Left colon (tissue), 2 donors: ENCODE results near the gene RTKN. TPM values are rescaled to one million over a fixed set of nuclear protein-coding genes. Genes with fewer than 3 reads are reported as not detected.

Experiments
- ATAC-seq: fragments of 200-7000 bp; cut with Tn5 transposase; one replicate; pipeline ENCODE4 v1.9.1; 2020; ENCODE audit warnings: mild to moderate bottlenecking, moderate library complexity
- DNase-seq, 2 donors: peaks; one replicate each; pipeline ENCODE4 v3.0.0-alpha.2; 2020
- intact Hi-C, 2 donors: fragments of 100-400 bp; cut with DNase I in 1 of 2; cut with micrococcal nuclease in 1 of 2; formaldehyde crosslinking; loops; one replicate each; pipeline versions ENCODE4 v1.11.2 to v1.14.0; 2022; cut with DNase I, micrococcal nuclease
- total RNA-seq, 2 donors: library from RNA; stranded (reverse); fragmentation: NEBNext Ultra II Directional; extraction: Animal tissue kit (Norgen Biotek cat#: 25700); gene quantifications; one replicate each; pipeline ENCODE4 v1.2.1, GENCODE V29; 2021
- donor health status: DM: no; HTN: no; CAD: no.
- donor health status: DM: yes; HTN: yes; CAD: no.

The RTKN gene
- total RNA-seq, 2 donors from 2014 or later, result 47.6 to 51.9 TPM

DNA sequence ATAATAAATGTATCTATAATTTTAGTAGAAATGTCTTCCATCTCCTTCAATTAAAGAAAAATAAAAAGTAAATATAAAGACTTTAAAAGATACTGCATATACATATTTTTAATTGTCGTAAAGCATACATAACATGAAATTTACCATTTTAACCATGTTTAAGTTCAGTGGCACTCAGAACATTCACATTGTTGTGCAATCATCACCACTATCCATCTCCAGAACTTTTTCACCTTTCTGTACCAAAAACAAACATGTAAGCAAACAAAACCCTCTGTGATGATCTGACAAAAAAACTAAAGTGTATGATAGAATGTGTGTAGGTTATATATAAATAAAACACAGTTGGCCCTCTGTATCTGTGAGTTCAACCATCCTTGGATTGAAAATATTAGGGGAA lies 48.2 kb downstream of the RTKN start:
- intact Hi-C loops, result no loop called here
- ATAC-seq, result no peak

DNA sequence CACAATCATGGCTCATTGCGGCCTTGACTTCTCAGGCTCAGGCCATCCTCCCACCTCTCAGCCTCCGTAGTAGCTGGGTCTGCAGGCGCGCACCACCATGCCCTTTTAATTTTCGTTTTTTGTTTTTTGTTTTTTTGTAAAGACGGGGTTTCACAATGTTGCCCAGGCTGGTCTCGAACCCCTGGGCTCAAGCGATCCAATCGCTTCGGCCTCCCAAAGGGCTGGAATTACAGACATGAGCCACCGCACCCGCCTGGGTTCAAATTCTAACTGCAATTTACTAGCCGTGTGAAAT lies 49.3 kb downstream of the RTKN start:
- intact Hi-C loops, result no loop called here
- DNase-seq (no peak), ATAC-seq (peak; percentile 22)

More for the DNA sequence above, 48.2 kb downstream of the RTKN start:
- DNase-seq, result no peak

DNA sequence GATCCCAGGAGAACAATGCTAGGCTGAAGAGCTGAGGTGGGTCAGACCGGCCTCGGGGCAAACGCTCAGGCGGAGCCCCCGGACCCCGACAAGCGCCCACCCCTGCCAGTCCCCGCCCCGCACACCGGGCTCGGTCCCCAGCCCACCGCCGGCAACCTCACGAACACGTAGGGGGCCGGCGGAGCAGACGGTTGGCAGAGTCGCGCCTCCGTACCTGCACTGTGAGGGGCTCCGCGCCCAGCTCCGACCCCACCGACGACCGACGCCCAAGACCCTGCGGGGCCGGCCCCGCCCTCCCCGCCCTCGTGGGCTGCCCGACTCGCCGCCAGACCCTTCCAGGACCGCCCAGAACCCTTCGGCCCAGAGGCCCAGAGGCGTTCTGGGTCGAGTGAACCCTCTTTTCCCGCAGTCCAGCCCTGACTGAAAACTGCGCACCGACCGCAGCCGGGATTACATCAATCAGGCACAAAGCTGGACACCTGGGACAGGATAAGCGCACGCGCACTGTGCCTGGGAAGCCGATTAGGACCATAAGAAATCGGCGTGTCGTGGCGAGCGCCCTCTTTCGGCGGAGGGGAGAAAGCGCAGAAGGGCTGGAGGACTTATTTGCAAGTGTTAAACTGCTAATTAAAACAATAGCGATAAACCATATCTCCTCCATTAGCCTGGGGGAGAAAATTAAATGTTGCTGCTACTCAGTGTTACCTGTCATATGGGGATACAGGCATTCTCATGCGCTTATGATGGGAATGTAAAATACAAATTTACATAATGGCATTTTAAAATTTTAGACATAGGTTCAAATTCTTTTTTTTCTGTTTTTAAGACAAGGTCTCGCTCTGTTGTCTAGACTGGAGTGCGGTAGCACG lies 49.9 kb downstream of the RTKN start:
- intact Hi-C loops, result no loop called here
- DNase-seq, result peak; percentile 89 to 91
- ATAC-seq, result peak; percentile 86

DNA sequence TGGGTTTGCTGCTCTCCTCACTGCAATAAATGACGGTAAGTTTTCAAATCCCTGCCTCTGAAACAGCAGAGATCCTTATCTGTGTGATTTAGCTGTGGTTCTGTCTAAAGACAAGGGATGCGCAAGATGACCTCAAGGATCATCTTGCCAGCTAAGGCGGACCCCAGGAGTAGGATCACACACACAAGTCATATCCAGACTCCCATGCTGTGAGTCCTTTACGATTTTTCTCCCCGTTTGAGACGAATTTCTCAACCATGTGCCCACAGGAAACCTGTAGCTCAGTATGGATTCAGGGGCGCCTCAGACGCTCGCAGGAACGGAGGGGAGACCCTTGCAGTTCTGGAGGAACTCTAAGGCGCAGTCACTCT lies 50.5 kb downstream of the RTKN start:
- ATAC-seq (peak; percentile 37), DNase-seq (no peak)
- intact Hi-C loops, result no loop called here

DNA sequence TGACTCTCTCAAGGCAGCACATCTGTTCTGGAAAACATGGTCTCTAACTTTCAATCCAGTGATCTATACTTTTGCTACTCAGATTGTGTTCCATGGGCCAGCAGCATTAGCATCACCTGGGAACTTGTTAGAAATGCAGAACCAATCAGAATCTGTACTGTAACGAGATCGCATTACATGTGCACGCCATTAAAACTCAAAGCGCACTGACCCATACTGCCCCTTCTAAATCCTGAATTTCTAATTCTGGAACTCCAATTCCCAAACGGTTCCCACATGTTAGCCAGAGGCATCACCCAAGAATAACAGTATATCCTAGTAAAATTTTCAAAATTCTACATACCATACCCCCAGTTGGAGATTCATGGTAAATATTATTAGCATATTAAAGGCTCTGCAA lies 51.1 kb downstream of the RTKN start:
- ATAC-seq, result no peak

DNA sequence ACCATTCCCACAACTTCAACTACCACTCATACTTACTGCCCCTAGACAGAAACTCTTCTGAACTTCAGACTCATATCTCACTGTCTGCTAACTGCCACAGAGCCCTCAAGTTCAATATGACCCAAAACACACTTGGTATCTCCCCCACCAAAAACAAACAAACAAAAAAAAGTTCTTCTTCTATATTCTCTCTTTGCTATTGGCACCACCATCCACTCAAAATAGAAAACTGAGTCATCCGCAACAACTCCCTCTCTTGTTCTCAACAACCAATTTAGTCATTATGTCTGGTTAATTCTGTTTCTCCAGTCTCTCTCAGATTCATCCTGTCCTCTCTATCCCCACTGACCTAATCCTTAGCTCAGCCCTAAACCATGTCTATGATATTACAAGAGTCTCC lies 54.4 kb downstream of the RTKN start:
- DNase-seq, result no peak
- intact Hi-C loops, result no loop called here
- no peak for ATAC-seq

More for the DNA sequence above, 51.1 kb downstream of the RTKN start:
- DNase-seq, result no peak
- intact Hi-C loops, result no loop called here

DNA sequence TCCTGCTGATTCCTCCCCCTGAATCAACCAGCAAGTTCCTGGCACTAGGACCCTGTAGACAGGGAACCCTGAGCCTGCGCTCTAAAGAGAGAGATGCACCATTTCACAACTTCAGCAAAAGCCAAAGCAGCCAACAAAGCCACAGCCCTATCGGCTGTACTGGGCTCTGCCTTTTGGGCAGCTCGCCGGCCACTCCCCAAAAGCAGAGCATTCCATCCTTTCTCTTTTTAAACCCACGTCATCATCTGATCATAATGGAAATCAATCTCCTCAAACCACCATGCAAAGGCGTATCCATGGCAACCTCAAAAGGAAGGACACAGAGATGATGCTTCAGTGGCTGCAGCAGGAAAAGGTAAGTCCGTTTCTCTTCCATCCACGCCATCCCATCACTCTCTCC lies 56.3 kb downstream of the RTKN start:
- intact Hi-C loops, result no loop called here
- ATAC-seq, result no peak

DNA sequence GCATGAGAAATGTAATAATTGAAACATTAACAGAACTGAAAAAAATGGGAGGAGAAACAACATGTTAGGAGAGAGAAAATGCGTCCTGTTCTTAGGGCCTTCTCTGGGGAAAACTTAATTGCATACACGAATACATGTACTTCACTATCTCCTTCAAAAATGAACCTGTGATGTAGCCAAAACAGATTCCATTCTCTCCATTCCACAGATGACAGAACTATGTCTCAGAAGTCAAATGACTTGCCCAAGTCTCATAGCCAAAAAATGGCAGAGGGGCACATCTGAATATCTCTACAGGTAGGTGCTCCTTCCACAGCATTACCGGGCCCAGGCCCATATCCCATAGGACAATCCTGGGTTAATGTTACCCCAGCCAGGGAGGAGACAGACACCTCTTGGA lies 57.7 kb downstream of the RTKN start:
- DNase-seq (no peak), ATAC-seq (no peak)
- intact Hi-C loops, result no loop called here

More for the DNA sequence above, 56.3 kb downstream of the RTKN start:
- DNase-seq, result no peak

DNA sequence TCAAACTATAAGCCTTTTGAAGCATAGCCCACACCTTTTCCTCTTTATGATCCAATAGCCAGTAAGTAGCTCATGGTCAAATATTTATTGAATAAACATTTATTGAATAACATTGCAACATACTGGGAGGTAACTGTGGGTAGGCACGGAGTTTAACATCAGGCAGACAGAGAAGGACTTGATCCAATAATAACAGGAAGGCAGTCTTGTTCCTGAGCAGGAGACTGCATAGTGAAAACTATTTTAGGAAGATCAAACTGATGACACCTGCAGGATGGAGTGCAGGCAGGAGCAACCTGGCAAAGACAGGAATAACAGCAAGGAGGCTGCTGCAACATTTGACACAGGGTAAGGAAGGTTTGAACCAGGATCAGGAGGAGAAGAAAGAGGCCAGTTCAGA lies 58.5 kb downstream of the RTKN start:
- intact Hi-C loops, result no loop called here
- peak; percentile 77 for ATAC-seq
- DNase-seq, result no peak

DNA sequence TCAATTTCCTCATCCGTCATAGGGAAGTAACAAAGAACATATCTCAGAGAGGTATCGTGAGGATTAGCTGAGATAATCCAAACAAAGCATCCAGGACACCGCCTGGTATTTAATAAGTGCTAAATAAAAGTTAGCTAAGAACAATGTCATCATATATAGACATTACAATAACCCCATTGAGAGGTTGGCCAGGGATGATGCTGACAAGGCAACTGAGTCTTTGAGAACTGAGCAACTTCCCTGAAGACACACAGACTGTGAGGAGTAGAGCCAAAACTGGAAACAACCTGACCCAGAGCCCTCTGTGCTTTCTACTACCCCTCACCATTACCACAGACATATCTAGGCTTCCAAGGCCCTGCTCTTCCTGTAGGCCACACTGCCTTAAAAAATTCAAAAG lies 60.0 kb downstream of the RTKN start:
- intact Hi-C loops, result no loop called here
- DNase-seq (no peak), ATAC-seq (no peak)

DNA sequence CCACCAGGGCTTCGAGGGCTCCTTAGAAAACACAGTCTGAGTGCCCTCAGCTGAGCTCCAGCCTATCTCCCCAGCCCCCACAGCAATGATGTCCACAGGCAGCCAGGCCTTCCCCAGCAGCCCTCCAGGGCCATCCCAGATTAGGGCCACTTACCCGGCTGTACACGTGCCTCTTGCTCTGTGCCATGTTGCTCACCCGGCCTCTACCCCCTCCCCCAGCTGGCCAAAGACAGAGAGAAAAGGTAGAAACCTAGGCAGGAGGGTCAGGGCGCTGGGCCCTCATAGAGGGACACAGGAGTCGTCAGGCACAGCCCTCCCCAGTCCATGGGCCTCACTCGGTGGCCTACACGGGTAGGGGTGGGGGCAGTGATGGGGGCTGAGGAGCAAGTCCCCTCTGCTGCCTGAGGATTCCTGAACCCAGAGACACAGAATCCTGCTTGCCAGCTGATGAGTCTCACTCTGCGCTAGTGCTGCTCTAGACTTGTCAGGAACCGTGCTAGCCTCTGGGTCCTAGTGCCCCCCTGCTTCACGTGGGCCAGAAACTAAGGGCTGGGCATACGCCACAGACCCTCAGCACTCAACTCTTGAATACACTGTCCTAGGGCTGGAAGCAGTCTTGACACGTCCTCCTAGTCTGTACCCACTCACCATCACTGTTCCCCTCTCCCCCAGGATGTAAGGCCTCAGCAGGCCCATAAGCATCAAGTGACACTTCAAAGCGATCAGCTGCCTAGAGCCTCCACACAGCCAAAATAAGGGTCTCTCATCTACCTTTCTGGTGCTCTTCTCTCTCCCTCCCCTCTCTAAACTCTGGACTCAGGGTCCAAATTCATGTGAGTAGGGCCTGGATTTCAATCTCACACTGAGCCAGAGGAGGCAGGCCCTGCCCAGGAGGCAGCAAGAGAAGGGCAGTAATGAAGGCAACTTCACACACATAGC lies 61.6 kb downstream of the RTKN start, which contains the start of gene DCTN1:
TSS of gene DCTN1 (minus strand) at position 461 of the 939 bp plus-strand sequence. CDS start at position 187, 274 bp downstream.
- ATAC-seq (peak; percentile 75), DNase-seq (peak; percentile 38 to 44)
- intact Hi-C loops, result no loop called here

DNA sequence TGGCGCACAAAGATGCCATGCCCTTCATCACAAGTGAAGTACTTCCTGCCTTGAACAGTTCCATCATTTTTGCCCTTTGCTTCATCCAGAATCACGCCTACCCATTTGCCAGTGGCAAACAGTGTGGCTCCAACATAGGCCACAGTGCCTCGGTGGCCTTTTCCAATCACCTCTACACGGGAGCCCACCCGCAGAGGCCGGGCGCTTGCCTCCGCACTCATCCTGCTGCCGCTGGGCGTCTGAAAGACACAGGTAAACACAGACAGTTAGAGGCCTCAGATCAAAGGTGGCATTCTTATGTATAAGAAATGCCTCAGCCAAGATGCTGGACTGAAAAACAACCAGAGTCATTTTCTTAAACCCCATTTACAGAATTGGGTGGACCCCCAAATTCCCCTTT lies 63.7 kb downstream of the RTKN start:
- DNase-seq (no peak), ATAC-seq (no peak)
- intact Hi-C loops, result no loop called here

DNA sequence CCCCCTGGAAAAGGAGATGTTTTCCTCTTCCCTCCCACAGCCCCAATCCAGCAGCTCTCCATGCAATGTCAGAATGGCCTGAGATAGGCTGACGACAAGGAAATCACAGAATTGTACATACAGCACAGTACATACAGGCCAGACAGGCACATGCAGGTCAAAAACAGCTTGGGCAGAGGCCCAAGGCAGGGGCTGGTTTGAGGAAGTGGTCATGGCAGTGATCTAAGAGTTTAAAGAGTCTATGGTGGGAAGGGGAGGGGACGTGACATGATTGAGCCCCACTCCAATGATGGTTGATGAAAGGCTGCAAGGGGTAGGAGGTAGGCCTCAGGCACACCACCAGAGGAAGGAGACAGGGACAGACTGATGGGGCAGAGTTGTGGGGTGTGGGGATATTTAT lies 65.9 kb downstream of the RTKN start:
- ATAC-seq, result no peak
- intact Hi-C loops, result no loop called here
- no peak for DNase-seq

Other genes with a start within 250 kb of the RTKN start
- gene MTHFD2, start 243.3 kb downstream of the RTKN start, total RNA-seq, result 10 to 100 TPM; 23.4 to 53.4 TPM
- 1 to 10 TPM; 1.4 to 2.2 TPM for gene SLC4A5, start 98.5 kb downstream of the RTKN start, total RNA-seq
- gene DCTN1, start 61.6 kb downstream of the RTKN start, total RNA-seq, result 100 to 1,000 TPM in 1 of 2 donors, 10 to 100 TPM in 1; 94.6 to 114 TPM
- gene C2orf81, start 20.3 kb downstream of the RTKN start, total RNA-seq, result 1 to 10 TPM in 1 of 2 donors, under 1 TPM in 1; 0.49 to 1.7 TPM
- gene WDR54, start 20.2 kb downstream of the RTKN start, total RNA-seq, result 1 to 10 TPM; 2.8 to 5.4 TPM
- gene INO80B, start 13.2 kb upstream of the RTKN start, total RNA-seq, result 10 to 100 TPM; 26.6 to 27.7 TPM
- 10 to 100 TPM; 48.4 to 56.6 TPM for gene WBP1, start 16.5 kb upstream of the RTKN start, total RNA-seq
- 10 to 100 TPM; 51.4 to 59.6 TPM for gene MOGS, start 23.4 kb upstream of the RTKN start, total RNA-seq
- 10 to 100 TPM; 63.6 to 65.0 TPM for gene MRPL53, start 30.7 kb upstream of the RTKN start, total RNA-seq
- 10 to 100 TPM; 22.4 to 23.9 TPM for gene CCDC142, start 41.1 kb upstream of the RTKN start, total RNA-seq
- 10 to 100 TPM; 23.6 to 29.7 TPM for gene TTC31, start 41.1 kb upstream of the RTKN start, total RNA-seq
- gene LBX2, start 57.7 kb upstream of the RTKN start, total RNA-seq, result 1 to 10 TPM; 1.2 to 1.7 TPM
- gene PCGF1, start 65.8 kb upstream of the RTKN start, total RNA-seq, result 10 to 100 TPM; 18.4 to 20.2 TPM
- under 1 TPM in 1 of 2 donors, not detected in 1; 0.56 TPM for gene TLX2, start 72.5 kb upstream of the RTKN start, total RNA-seq
- 10 to 100 TPM; 34.3 to 44.0 TPM for gene DQX1, start 84.3 kb upstream of the RTKN start, total RNA-seq
- 100 to 1,000 TPM; 124 to 133 TPM for gene AUP1, start 87.8 kb upstream of the RTKN start, total RNA-seq
- gene HTRA2, start 88.0 kb upstream of the RTKN start, total RNA-seq, result 10 to 100 TPM; 22.3 to 23.0 TPM
- gene LOXL3, start 112.0 kb upstream of the RTKN start, total RNA-seq, result 1 to 10 TPM; 1.5 to 3.4 TPM
- gene DOK1, start 112.8 kb upstream of the RTKN start, total RNA-seq, result 10 to 100 TPM; 16.1 to 21.4 TPM
- gene M1AP, start 206.4 kb upstream of the RTKN start, total RNA-seq, result under 1 TPM in 1 of 2 donors, not detected in 1; 0.56 TPM
- gene SEMA4F, start 212.3 kb upstream of the RTKN start, total RNA-seq, result 1 to 10 TPM; 3.5 to 3.8 TPM